Upper lobe of left lung (tissue), 4 donors: Measurements from ENCODE around the gene CCNQ.

Experiments
- CTCF ChIP-seq, 6 experiments: fragments of 450-650 bp in 4 of 6; fragments of 200-600 bp in 2 of 6; sonication (generic) in 2 of 6; IDR thresholded peaks; one replicate each; pipeline ENCODE4 v1.5.1; 2016 to 2019; ENCODE audit warnings: antibody characterized with exemption in 6 of 6
- EP300 ChIP-seq, 4 donors: sonication (generic); formaldehyde crosslinking; IDR thresholded peaks; one replicate each; pipeline ENCODE4 v1.5.1; 2017; ENCODE audit warnings: antibody characterized with exemption in 4 of 4, control low read depth in 2 of 4
- POLR2A ChIP-seq, 4 donors: fragments of 450-650 bp; IDR thresholded peaks; one replicate each; pipeline ENCODE4 v1.5.1; 2016 to 2017; ENCODE audit warnings: antibody characterized with exemption in 4 of 4, mild to moderate bottlenecking in 2 of 4
- POLR2AphosphoS5 ChIP-seq, 2 donors: sonication (generic); formaldehyde crosslinking; IDR thresholded peaks; one replicate each; pipeline ENCODE4 v1.5.1; 2017; ENCODE audit warnings: antibody characterized with exemption in 2 of 2

GRCh38 chrX:153583433-153583832 lies 15.5 kb downstream of the CCNQ start:
- no peak for TF ChIP-seq CTCF (IDR thresholded peaks at IDR 0.05)
- no peak for TF ChIP-seq POLR2A (IDR thresholded peaks at IDR 0.05)
- no peak for TF ChIP-seq POLR2AphosphoS5 (IDR thresholded peaks at IDR 0.05)
- no peak for TF ChIP-seq EP300 (IDR thresholded peaks at IDR 0.05)
